HEK293T (cell line): Measurements from ENCODE around the gene DCN.
A peak's percentile ranks its signal among the peaks of the same experiment; 100 is the strongest.

Source experiments
- CTCF ChIA-PET: fragments of 350-600 bp; formaldehyde crosslinking; extraction: SDS; loops from one replicate; lab custom pipeline; 2021; ENCODE audit warnings: antibody characterized with exemption, inconsistent platforms; lab: Yijun Ruan, JAX
- POLR2A ChIA-PET: fragments of 350-600 bp; formaldehyde crosslinking; extraction: SDS; loops from one replicate; lab custom pipeline; 2020; ENCODE audit warnings: antibody characterized with exemption, inconsistent platforms; lab: Yijun Ruan, JAX
- DNase-seq: peaks from one replicate; pipeline ENCODE4 v3.0.0; 2012; ENCODE audit warnings: mixed read lengths; ENCODE audit errors: extremely low spot score
- ARNT ChIP-seq: fragments of 450-650 bp; IDR thresholded peaks from 2 replicates; pipeline ENCODE4 v1.6.1; 2017; ENCODE audit warnings: mild to moderate bottlenecking
- BHLHE40 ChIP-seq: fragments of 450-650 bp; IDR thresholded peaks from 2 replicates; pipeline ENCODE4 v1.6.1; 2016; ENCODE audit warnings: mild to moderate bottlenecking, moderate library complexity, borderline replicate concordance
- CTBP1 ChIP-seq: fragments of 450-650 bp; IDR thresholded peaks from 2 replicates; pipeline ENCODE4 v1.6.1; 2016; ENCODE audit warnings: borderline replicate concordance
- ELF4 ChIP-seq: fragments of 450-650 bp; IDR thresholded peaks from 2 replicates; pipeline ENCODE4 v1.6.1; 2017; ENCODE audit warnings: antibody characterized with exemption
- FOXA1 ChIP-seq: fragments of 450-650 bp; IDR thresholded peaks from 2 replicates; pipeline ENCODE4 v1.6.1; 2016; ENCODE audit warnings: mild to moderate bottlenecking
- FOXK2 ChIP-seq: fragments of 450-650 bp; IDR thresholded peaks from 2 replicates; pipeline ENCODE4 v1.6.1; 2016; ENCODE audit warnings: mild to moderate bottlenecking
- FOXM1 ChIP-seq: fragments of 450-650 bp; IDR thresholded peaks from 2 replicates; pipeline ENCODE4 v1.6.1; 2017; ENCODE audit warnings: mild to moderate bottlenecking, borderline replicate concordance
- HDGF ChIP-seq: fragments of 450-650 bp; IDR thresholded peaks from 2 replicates; pipeline ENCODE4 v1.6.1; 2017; ENCODE audit warnings: antibody characterized with exemption, borderline replicate concordance
- L3MBTL2 ChIP-seq: fragments of 450-650 bp; conservative IDR thresholded peaks from 2 replicates; pipeline ENCODE4 v1.6.1; 2016; ENCODE audit warnings: mild to moderate bottlenecking
- LEF1 ChIP-seq: fragments of 450-650 bp; IDR thresholded peaks from 2 replicates; pipeline ENCODE4 v1.6.1; 2017; ENCODE audit warnings: mild to moderate bottlenecking, borderline replicate concordance
- NFRKB ChIP-seq: fragments of 450-650 bp; IDR thresholded peaks from 2 replicates; pipeline ENCODE4 v1.6.1; 2016; ENCODE audit warnings: mild to moderate bottlenecking, moderate library complexity
- SP1 ChIP-seq: fragments of 450-650 bp; IDR thresholded peaks from 2 replicates; pipeline ENCODE4 v1.6.1; 2017
- SUZ12 ChIP-seq: fragments of 450-650 bp; IDR thresholded peaks from 2 replicates; pipeline ENCODE4 v1.6.1; 2016; ENCODE audit warnings: mild to moderate bottlenecking
- TARDBP ChIP-seq: fragments of 450-650 bp; IDR thresholded peaks from 2 replicates; pipeline ENCODE4 v1.6.1; 2016
- ZNF384 ChIP-seq: fragments of 450-650 bp; IDR thresholded peaks from 2 replicates; pipeline ENCODE4 v1.6.1; 2016
- TF ChIP-seq, protein P1 (sequence below): fragments of 450-650 bp; IDR thresholded peaks from 2 replicates; pipeline ENCODE4 v1.6.1; 2016

The DCN gene

GRCh38 chr12:91140026-91140931 lies 42.3 kb downstream of the DCN start:
- ChIA-PET POLR2A (no interaction called here), CTCF (interaction anchor here (0.5 kb wide), 1 partner anchor 50 kb away, joined by 5 read pairs; no protein-coding TSS in a partner anchor)
- DNase-seq = no peak

DNA sequence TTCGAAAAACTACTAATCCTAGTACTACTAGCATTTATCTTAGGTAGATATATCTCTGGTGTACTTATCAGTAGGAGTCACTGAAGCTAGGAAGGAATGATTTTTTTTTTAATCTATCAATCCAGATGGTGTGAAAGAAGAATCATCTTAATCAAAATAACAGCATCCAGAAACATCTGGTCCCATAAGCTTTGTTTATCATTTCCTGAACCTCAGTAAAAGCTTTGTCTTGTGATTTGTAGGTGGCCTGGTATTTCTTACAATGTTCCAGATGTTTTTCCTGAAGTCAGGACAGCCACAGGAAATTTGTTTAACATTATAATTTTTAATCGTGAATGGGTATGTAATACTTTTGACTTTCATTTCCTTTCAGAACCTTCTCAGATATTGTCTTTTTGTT lies 43.3 kb downstream of the DCN start:
- TF ChIP-seq, protein P1, sequence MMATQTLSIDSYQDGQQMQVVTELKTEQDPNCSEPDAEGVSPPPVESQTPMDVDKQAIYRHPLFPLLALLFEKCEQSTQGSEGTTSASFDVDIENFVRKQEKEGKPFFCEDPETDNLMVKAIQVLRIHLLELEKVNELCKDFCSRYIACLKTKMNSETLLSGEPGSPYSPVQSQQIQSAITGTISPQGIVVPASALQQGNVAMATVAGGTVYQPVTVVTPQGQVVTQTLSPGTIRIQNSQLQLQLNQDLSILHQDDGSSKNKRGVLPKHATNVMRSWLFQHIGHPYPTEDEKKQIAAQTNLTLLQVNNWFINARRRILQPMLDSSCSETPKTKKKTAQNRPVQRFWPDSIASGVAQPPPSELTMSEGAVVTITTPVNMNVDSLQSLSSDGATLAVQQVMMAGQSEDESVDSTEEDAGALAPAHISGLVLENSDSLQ = no peak
- TF ChIP-seq ELF4 (no peak), FOXA1 (no peak), ZNF384 (no peak), NFRKB (no peak), CTBP1 (no peak)
- CTCF ChIA-PET = interaction anchor here (0.5 kb wide), 1 partner anchor 51 kb away, joined by 5 read pairs; no protein-coding TSS in a partner anchor
- DNase-seq = no peak
- POLR2A ChIA-PET = no interaction called here

More at GRCh38 chr12:91140026-91140931, 42.3 kb downstream of the DCN start:
- TF ChIP-seq ZNF384 = peak; percentile 64
- no peak for TF ChIP-seq TARDBP

DNA sequence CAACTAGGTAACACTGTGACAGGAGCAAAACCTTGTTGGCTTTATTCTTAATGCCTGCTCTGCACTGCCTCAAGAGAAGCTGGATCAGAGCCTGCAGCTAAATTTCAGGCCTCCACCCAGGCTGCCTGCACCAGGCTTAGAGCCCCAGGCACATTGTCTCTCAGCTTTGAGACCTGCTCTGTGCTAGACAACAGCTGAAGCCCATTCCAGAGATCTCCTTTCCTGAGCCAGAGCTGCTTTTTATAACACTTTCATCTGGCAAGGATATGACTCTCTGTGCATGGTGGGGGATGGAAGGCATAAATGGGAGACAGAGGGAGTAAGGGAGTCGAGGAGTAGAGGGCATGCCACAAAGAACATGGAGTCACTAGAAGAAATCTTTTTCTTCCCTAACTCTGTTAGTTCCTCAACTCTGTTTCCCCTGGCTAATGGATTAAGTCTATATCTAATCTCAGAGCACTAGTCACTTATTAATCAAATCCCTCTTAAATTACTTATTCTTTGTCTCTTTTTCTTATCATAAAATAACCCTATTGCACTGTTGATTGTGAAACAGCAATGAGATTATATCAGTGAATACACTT lies 44.2 kb downstream of the DCN start:
- POLR2A ChIA-PET = no interaction called here
- no peak for TF ChIP-seq HDGF
- no peak for TF ChIP-seq SUZ12
- TF ChIP-seq ARNT = no peak
- TF ChIP-seq CTBP1 = no peak
- no peak for TF ChIP-seq ELF4
- TF ChIP-seq TARDBP = no peak
- CTCF ChIA-PET = interaction anchor here (0.7 kb wide), 2 partner anchors 37 to 118 kb away, joined by 3 read pairs; no protein-coding TSS in a partner anchor
- no peak for DNase-seq

DNA sequence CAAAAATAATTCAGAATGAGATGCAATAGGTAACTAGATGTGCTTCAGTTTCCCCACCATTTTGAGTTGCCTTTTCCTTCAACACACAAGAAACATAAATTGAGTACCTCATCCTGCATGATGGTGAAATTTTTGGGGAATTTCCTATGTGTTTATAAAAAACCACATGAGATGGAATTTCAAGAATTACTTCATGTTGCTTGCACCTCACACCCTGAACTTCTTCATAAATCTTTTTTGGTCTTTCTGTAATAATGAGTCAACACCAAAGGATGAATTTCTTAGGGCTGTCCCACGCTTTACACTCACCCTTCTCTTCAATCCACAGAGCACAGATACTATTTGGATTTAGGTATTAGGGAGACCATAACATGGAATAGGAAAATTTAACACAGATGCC lies 48.7 kb downstream of the DCN start:
- POLR2A ChIA-PET = no interaction called here
- CTCF ChIA-PET = no interaction called here

DNA sequence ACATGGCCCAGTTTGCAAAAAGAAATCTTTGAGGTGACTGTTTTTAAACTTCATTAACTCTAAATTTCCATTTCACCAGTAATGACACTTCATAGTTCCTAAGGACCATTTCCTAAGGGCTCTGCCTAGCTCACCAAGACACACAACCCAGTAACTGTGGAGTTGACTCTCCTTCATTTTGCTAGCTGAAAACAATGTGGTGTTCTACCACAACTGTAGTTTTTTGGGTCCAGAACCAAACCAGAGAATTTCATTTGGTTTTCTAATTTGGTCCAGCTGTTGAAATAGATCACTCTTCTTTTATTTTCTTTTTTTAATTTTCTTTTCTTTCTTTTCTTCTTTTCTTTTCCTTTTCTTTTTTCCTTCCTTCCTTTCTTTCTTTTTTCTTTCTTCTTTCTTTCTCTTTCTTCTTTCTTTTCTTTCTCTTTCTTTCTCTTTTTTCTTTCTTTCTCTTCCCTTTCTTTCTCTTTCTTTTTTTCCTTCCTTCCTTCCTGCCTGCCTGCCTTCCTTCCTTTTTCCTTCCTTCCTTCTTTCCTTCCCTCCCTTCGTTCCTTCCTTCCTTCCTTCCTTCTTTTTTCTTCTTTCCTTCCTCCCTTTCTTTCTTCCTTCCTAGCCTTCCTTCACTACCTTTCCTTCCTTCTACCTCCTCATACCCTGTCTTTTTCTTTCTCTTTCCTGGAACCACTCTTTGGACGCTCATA lies 52.8 kb downstream of the DCN start:
- ChIA-PET CTCF (no interaction called here), POLR2A (no interaction called here)
- no peak for DNase-seq
- TF ChIP-seq FOXM1 (no peak), NFRKB (no peak), SUZ12 (no peak), ELF4 (no peak), FOXA1 (no peak), SP1 (no peak), TARDBP (no peak), L3MBTL2 (no peak)

More for the DNA sequence above, 48.7 kb downstream of the DCN start:
- no peak for TF ChIP-seq ELF4
- TF ChIP-seq BHLHE40 = no peak
- no peak for TF ChIP-seq FOXA1
- TF ChIP-seq ARNT = no peak
- TF ChIP-seq TARDBP = no peak
- no peak for TF ChIP-seq HDGF
- no peak for TF ChIP-seq FOXM1
- no peak for TF ChIP-seq FOXK2
- no peak for TF ChIP-seq SUZ12
- TF ChIP-seq LEF1 = no peak
- no peak for TF ChIP-seq L3MBTL2
- TF ChIP-seq, protein P1 = no peak
- TF ChIP-seq SP1 = no peak
- TF ChIP-seq NFRKB = no peak
- TF ChIP-seq ZNF384 = no peak
- TF ChIP-seq CTBP1 = no peak
- DNase-seq = no peak

DNA sequence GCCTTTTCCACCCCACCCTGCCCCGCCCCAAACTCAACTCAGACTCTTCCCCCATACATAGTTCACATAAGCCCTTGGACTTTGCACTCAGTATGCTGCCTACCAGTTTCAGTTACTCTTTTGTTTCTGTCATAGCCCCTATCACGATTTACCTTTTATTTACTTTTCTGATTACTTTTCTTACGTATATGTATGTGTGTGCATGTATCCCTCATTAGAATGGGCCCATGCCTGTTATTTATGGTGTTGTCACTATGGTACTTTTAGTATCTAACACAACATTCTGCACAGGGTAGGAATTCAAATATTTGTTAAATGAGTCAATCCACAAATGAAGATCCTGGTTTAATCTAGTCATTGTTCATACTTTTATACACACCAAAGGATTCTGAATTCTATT lies 54.9 kb downstream of the DCN start:
- ChIA-PET POLR2A (no interaction called here), CTCF (no interaction called here)
- DNase-seq = no peak
- TF ChIP-seq CTBP1 (no peak), TARDBP (no peak), FOXA1 (no peak), SP1 (no peak), SUZ12 (no peak), FOXM1 (no peak), LEF1 (no peak), HDGF (no peak), L3MBTL2 (no peak), NFRKB (no peak), FOXK2 (no peak), BHLHE40 (no peak), ARNT (no peak), ELF4 (no peak), ZNF384 (no peak)
- TF ChIP-seq, protein P1 = no peak
